HG03045 (cell line): ENCODE measurements around the gene GIMAP5.

Experiments used
- ATAC-seq: cut with Tn5 transposase; IDR thresholded peaks from one replicate; pipeline ENCODE4 v1.9.1; 2021; ENCODE audit warnings: mild to moderate bottlenecking, moderate library complexity; ENCODE audit not compliant: unreplicated experiment

GIMAP5 gene

DNA sequence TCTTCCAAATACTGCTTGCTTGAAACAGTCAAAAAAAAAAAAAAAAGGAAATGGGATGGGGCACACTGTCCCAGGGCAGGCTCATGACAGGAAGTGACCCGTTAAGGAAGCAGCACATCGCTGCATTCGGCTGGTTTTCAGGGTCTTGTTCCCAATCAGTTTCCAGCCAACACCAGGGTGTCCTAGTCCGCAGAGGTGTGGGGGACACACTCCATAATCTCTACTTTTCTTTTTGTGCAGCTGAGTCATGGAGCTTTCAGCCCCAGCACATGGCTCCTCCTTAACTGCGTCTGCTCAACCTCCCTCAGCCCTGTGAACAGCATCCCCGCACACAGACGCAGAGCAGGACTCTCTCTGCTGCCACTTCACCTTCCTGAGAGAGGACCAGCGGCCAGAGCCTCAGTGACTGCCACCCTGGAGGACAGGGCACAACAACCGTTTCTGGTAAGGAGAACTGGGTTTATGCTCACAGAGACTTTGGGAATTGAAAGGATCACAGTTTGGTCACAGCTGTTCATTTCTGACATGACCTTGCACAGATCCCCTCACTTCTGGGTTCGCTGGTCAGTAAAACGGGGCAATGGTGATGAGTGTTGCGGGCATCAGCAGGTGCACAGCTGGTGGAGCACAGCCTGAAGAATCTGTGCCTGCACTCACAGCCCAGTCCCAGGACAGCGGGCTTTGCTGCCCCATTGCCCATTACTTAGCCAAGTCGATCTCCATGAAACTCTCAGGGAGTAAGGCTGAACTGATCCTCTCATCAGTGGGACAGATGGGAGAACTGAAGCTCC, at the start of gene GIMAP5:
TSS of gene GIMAP5 (plus strand) at position 154 of the 791 bp plus-strand sequence. CDS start 3,467 bp downstream, outside the sequence.
- ATAC-seq, result peak; percentile 53

GRCh38 chr7:150688630-150689029, 48.6 kb upstream of the GIMAP5 start:
- ATAC-seq, result no peak

DNA sequence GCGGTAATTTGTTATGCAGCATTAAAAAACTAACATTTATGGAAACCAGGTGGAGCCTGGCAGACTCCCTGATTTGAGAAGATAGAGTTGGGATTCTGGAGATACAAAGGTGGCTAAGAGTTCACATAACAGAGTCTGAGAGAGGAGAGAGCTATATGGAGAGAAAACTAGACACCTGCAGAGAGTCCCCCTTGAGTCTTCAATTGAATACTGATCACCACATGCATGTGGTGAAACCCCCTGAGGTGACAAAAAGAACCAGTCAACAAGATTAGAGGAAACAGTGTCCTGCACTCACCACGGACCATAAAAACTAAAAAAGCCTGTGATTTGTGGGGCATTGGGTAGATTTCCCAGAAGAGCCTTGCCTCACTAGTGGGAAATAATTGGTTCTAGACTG, 41.6 kb upstream of the GIMAP5 start:
- ATAC-seq, result no peak

DNA sequence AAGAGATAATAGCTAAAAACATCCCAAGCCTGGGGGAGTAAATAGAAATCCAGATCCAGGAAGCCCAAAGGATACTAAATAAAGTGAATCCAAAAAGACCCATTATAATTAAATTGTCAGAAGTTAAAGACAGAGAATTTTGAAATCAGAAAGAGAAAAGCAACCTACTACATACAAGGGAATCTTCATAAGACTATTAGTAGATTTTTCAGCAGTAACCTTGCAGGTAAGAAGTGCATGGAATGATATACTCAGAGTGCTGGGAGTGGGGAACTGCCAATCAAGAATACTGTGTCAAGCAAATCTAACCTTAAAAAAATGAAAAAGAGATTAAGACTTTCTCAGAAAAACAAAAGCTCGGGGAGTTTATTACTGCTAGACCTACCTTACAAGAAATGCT, 34.0 kb upstream of the GIMAP5 start:
- no peak for ATAC-seq

- no peak for ATAC-seq
Observed at GRCh38 chr7:150715293-150715692, 21.9 kb upstream of the GIMAP5 start.

GRCh38 chr7:150715738-150716137, 21.5 kb upstream of the GIMAP5 start:
- no peak for ATAC-seq

DNA sequence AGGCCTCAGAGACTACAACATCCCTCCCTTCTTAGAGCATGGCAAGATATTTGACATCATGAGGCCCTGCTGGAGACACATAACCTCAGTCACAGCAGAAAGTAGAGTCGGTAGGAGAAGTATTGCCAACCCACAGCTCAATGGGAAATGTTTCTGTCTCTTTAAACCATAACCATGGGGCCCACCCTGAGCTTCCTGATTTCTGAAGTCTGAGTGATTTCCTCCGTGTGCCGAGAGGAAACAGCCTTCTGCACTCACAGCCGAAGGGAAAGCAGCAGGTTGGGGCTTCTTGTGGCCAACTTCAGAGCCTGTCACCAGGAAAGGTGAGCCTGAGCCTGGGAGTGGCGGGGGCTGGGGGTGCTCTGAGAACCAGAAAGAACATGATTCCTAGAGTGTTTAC, 20.9 kb upstream of the GIMAP5 start, which contains the start of gene GIMAP1:
TSS of gene GIMAP1 (plus strand) at position 246 of the 400 bp plus-strand sequence. CDS start 2,435 bp downstream, outside the sequence.
- ATAC-seq, result no peak

DNA sequence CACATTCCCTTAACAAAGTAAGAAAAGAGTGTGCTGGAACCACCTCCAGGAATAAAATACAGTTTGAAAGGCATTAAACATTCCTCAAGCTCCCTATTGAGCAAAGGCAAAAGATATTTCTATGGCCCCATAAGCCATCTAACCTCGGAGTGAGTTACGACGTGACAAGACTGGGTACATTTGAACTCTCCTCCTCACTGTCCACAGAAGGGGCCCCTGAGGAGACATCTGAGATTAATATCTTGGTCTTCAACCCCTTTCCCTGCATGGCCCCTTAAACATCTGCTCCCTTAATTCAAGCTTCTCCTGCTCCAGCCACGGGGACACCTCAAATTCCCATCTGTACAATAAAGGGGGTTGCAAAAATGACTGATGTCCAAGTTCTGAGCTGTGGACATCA, 20.3 kb upstream of the GIMAP5 start:
- no peak for ATAC-seq

GRCh38 chr7:150717814-150718420, 19.3 kb upstream of the GIMAP5 start:
- no peak for ATAC-seq

- no peak for ATAC-seq
Observed at GRCh38 chr7:150719436-150719835, 17.8 kb upstream of the GIMAP5 start.

DNA sequence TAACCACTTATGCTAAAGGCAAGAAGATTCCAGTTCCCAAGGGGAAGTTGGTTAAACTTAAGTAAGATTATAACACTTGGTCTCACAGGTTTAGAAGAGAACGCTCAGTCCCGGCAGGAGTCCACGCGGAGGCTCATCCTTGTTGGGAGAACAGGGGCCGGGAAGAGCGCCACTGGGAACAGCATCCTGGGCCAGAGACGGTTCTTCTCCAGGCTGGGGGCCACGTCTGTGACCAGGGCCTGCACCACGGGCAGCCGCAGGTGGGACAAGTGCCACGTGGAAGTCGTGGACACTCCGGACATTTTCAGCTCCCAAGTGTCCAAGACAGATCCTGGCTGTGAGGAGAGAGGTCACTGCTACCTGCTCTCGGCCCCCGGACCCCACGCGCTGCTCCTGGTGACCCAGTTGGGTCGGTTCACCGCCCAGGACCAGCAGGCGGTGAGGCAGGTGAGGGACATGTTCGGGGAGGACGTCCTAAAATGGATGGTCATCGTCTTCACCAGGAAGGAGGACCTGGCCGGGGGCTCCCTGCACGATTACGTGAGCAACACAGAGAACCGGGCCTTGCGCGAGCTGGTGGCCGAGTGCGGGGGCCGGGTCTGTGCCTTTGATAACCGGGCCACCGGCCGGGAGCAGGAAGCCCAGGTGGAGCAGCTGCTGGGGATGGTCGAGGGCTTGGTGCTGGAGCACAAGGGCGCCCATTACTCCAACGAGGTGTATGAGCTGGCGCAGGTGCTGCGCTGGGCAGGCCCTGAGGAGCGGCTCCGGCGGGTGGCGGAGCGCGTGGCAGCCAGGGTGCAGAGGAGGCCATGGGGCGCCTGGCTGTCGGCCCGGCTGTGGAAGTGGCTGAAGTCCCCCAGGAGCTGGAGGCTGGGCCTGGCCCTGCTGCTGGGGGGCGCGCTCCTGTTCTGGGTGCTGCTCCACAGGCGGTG, 17.0 kb upstream of the GIMAP5 start:
- no peak for ATAC-seq

DNA sequence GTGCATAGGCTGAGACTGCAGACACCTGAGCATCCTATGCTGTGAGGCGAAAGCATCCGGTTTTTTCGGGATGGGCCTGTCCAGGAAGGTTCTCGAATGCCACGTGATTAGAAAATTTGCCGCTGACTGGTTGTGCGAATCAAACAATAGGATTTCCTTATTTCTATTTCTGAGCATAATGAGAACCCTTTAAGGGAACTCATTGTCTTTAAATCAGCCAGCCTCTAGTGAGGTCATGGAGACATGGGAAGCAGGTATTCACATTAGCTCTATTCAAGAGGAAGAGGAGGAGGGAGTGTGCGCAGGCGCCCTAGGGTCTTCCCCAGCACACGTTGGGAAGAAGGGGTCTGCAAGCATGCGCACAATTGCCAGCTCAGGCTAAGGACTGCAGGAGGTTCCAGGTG, 15.2 kb upstream of the GIMAP5 start:
- no peak for ATAC-seq

DNA sequence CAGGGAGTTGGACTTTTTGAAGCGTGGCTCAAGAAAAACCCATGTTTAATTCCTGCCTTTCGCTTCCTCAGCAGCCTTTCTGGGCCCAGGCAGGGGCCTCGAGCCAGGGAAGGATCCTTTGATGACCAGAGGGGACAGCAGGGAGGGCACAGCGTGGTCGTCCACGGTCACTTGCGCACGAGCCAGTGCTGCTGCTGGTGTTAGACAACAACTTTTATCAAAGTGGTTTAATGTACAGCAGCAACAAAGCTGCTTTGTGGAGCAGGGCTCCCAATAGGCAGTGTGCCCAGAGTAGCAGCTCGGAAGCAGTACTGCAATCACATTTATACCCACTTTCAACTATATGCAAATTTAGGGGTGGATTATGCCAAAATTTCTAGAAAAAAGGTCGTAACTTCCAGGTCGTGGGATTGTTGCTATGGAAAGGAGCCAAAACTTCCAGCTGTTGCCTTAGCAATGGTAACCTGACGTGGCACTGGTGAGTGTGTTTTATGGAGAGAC, 14.7 kb upstream of the GIMAP5 start:
- no peak for ATAC-seq

DNA sequence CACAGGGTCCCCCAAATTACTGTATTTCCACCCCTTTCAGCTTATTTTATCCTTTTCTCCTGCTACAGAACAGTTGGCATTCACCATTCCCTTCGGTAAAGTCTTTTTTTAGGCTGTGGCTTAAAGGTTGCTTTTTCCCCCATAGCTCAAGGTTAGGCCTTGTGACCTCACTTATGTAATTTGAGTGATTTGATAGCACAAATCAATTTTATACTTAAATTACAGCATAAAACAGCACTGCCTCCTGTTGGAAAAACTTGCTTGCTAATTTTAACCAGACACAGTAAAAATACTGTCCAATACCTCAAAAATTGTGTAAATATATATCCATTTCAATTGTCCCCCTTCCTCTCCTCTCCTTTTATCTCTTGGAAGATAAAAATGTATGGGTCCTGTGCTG, 13.8 kb upstream of the GIMAP5 start:
- no peak for ATAC-seq

DNA sequence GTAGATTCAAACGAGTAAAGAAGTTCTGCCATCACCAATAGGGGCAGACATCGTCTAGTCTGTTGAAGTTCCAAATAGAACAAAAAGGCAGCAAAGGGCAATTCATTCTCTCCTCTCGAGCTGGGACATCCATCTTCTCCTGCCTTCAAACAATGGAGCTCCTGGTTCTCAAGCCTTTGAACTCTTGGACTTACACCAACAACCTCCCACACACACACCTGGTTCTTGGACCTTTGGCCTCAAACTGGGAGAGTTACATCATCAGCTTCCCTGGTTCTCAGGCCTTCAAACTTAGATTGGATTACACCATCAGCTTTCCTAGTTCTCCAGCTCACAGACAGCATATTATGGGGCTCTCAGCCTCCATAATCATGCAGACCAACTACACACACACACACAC, 9.8 kb upstream of the GIMAP5 start:
- ATAC-seq, result no peak

- no peak for ATAC-seq
Observed at GRCh38 chr7:150728011-150728410, 9.2 kb upstream of the GIMAP5 start.

GRCh38 chr7:150728609-150729008, 8.6 kb upstream of the GIMAP5 start:
- no peak for ATAC-seq

DNA sequence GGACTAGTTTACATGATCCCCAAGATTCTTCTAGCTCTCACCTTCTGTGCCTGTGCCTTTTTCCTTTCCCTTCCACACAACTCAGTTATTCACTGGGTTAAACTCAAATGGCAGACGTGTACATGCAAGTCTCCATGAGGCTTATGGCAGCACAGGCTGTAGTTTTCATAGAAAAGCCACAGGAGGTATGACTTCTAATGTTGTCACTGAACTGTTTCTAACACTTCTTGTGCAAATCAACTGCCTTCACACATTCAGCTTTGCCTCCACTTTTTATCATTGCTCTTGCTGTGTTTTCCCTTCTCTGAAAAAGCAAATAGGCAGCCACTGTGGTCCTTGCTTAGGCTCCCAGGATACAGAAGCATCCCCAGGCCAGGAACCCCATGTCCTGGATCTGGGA, 5.3 kb upstream of the GIMAP5 start:
- ATAC-seq, result no peak

- no peak for ATAC-seq
Observed at GRCh38 chr7:150732786-150733481, 4.3 kb upstream of the GIMAP5 start.

DNA sequence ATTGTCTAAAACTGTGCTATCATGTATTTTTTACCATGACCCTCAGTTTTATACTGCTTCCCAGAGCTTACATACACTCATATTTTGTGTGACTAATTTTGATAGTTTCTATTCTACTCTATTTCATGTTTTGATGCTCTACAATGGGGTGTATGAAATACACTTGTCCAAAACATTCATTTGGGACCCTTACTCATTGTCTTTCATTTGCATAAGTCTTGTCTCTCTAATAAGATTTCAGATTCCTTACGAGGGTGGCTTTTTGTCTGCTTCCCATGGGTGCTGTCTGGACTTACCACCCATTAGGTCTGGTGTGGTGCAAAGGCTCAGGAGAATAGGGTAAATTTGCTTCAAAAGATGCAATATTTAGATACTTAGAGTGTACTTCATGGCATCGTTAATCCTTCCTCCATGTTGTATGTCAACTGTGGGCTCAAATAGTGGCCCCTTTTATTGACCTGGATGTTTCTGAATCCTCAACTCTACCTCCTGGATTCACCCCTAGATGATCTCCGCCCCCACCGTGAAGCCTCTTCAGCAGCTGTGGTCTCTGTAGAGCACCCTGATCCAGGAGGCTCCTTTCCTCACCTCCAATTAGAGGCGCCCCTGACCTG, 3.6 kb upstream of the GIMAP5 start:
- no peak for ATAC-seq
